ENCODE data around the gene OR2G2.
A peak's percentile ranks its signal among the peaks of the same experiment; 100 is the strongest.

OR2G2 gene

GRCh38 chr1:247588060-247588459 is at the start of gene OR2G2:
TSS of gene OR2G2 (plus strand) at chr1:247588360. CDS start at chr1:247588360, 0 bp downstream.
- FAIRE-seq, result no peak

GRCh38 chr1:247538561-247538960 is 49.6 kb upstream of the OR2G2 start:
- no peak for FAIRE-seq

GRCh38 chr1:247539215-247539614 is 48.9 kb upstream of the OR2G2 start:
- FAIRE-seq, result no peak

- FAIRE-seq, result no peak
Observed at GRCh38 chr1:247540581-247540980, 47.6 kb upstream of the OR2G2 start.

GRCh38 chr1:247542811-247543210 is 45.3 kb upstream of the OR2G2 start:
- FAIRE-seq, result no peak

GRCh38 chr1:247548092-247548491 is 40.1 kb upstream of the OR2G2 start:
- FAIRE-seq, result no peak

GRCh38 chr1:247548769-247549182 is 39.4 kb upstream of the OR2G2 start, which contains the start of gene GCSAML:
TSS of gene GCSAML (plus strand) at chr1:247549134. CDS start at chr1:247549192, 58 bp downstream.
- FAIRE-seq, result no peak

- no peak for FAIRE-seq
Observed at GRCh38 chr1:247551721-247552120, 36.4 kb upstream of the OR2G2 start.

GRCh38 chr1:247552231-247552630 is 35.9 kb upstream of the OR2G2 start:
- no peak for FAIRE-seq

- FAIRE-seq, result no peak
Observed at GRCh38 chr1:247557926-247558674, 30.1 kb upstream of the OR2G2 start.

GRCh38 chr1:247561711-247562110 is 26.4 kb upstream of the OR2G2 start:
- no peak for FAIRE-seq

- no peak for FAIRE-seq
Observed at GRCh38 chr1:247562198-247562597, 26.0 kb upstream of the OR2G2 start.

GRCh38 chr1:247574236-247574635 is 13.9 kb upstream of the OR2G2 start:
- FAIRE-seq, result no peak

- no peak for FAIRE-seq
Observed at GRCh38 chr1:247574664-247575063, 13.5 kb upstream of the OR2G2 start.

GRCh38 chr1:247576514-247576913 is 11.6 kb upstream of the OR2G2 start:
- FAIRE-seq, result peak; percentile 47

- no peak for FAIRE-seq
Observed at GRCh38 chr1:247578946-247579460, 9.2 kb upstream of the OR2G2 start.

- no peak for FAIRE-seq
Observed at GRCh38 chr1:247605286-247605685, 17.1 kb downstream of the OR2G2 start, which contains the start of gene OR2G3. TSS of gene OR2G3 (plus strand) at chr1:247605586. CDS start at chr1:247605586, 0 bp downstream.

GRCh38 chr1:247613405-247613804 is 25.2 kb downstream of the OR2G2 start:
- no peak for FAIRE-seq

GRCh38 chr1:247614625-247615024 is 26.5 kb downstream of the OR2G2 start:
- no peak for FAIRE-seq

- FAIRE-seq, result no peak
Observed at GRCh38 chr1:247627951-247628350, 39.8 kb downstream of the OR2G2 start.

- FAIRE-seq, result no peak
Observed at GRCh38 chr1:247638011-247638410, 49.9 kb downstream of the OR2G2 start.

GRCh38 chr1:247638781-247639180 is 50.6 kb downstream of the OR2G2 start:
- no peak for FAIRE-seq

Measured in A204.1 (cell line).